PC-3 (cell line): ENCODE measurements around the gene CFAP99.

Source experiments
- CTCF ChIP-seq: fragments of 300-600 bp; sonication (generic); conservative IDR thresholded peaks from 2 replicates; pipeline ENCODE4 v1.5.1; 2017; ENCODE audit warnings: antibody characterized with exemption, low read depth, mild to moderate bottlenecking, low read length
- EZH2 ChIP-seq: fragments of 300-600 bp; sonication (generic); IDR thresholded peaks from one replicate; pipeline ENCODE4 v1.6.1; 2017; ENCODE audit warnings: antibody characterized with exemption, mild to moderate bottlenecking, low read length; ENCODE audit not compliant: unreplicated experiment

GRCh38 chr4:2409381-2409783, 9.4 kb upstream of the CFAP99 start:
- TF ChIP-seq CTCF (no peak), EZH2 (no peak)
